GM21529 (cell line): ENCODE results near the gene TRAPPC6A.

Experiments used
- ATAC-seq: cut with Tn5 transposase; IDR thresholded peaks from one replicate; pipeline ENCODE4 v1.9.1; 2021; ENCODE audit not compliant: unreplicated experiment

The TRAPPC6A gene

DNA sequence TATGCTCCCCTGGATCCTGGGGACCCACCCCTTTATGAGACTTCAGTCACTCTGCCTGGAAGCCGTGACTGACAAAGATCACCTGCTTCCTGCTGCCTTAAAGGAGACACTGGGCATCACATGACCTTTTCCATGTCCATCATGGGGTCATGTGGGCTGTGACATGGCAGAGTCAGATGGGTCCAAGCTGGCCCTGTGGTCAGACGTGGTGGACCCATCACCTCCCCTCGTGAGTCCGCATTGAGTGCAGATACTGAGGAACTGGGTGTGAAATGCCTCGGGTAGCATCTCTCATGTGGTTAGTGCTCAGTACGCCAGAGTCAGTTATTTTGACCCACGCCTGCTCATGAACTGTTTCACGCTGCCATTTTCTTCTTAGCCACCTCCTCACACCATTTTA lies 44.4 kb downstream of the TRAPPC6A start:
- ATAC-seq = no peak

DNA sequence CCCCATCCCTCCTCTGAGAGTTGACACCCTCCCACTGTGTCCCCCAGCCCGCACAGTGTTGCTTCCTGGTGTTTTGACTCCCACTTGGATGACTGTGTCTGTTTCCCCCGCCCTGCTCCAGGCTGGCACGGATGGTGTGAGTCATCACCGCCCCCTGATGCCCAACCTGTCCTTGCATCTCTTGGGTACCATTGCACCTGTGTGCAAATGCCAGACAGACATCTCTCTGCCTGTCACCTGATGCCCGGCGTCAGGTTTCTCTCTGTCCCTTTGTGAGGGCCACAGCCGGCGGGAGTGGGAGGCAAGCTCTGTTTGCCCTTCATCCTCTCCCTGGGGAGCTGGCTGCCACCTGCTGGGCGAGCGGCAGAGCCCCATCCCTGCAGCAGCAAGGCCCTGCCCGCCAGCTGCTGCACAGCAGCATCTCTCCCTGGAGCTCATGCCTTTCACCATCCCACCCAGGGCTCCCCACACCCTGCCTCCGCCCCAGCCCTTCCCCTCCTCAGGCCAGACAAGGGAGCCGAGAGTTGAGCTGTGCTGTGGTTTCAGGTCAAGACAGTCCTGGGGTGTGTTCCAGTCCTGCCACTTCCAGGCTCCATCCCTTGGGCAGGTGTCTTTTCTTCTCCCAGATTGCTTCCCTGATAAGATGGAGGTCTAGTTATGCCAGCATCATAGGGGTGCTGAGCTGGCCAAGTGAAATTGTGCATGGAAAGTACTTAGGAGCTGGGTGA lies 47.0 kb downstream of the TRAPPC6A start:
- no peak for ATAC-seq

- no peak for ATAC-seq
These were observed 47.8 kb downstream of the TRAPPC6A start for GRCh38 chr19:45130236-45130635.

- ATAC-seq = no peak
These were observed 49.2 kb downstream of the TRAPPC6A start for GRCh38 chr19:45128806-45129205.

DNA sequence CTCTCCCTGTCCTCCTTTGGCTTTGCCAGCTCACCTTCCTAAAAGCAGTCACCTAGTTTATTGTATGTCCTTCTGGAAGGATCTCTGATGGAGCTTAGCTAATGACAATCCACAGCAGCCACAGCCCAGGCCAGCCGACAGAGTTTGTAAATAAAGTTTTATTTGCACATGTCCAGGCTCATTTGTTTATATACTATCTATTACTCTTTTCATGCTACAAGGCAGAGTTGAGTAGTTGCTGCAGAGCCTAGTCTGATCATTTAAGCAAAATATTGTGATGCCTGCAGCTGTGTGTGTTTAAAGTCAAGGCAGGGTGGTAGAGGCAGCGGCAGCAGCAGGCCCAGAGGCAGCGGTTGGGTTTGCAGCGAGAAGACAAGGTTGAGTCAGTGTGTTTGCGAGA lies 49.9 kb downstream of the TRAPPC6A start:
- no peak for ATAC-seq

DNA sequence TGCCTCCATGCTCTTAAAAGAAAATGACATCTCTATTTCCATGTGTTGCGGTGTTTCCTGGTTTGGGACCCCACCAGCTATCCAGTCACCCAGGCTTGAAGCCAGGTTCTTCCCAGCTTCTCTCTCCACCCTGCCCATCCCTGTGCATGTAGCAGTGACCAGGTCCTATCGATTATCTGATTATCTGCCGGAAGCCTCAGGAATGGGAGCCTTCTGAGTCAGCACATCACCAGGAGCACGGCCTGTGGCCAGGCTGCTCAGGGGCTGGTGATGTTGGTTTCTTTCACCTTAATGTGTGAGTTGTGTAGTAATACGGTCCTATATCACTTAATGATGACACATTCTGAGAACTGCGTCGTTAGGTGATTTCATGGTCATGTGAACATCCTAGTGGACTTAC lies 51.4 kb downstream of the TRAPPC6A start:
- ATAC-seq = no peak

- no peak for ATAC-seq
These were observed 52.0 kb downstream of the TRAPPC6A start for GRCh38 chr19:45125975-45126493.

DNA sequence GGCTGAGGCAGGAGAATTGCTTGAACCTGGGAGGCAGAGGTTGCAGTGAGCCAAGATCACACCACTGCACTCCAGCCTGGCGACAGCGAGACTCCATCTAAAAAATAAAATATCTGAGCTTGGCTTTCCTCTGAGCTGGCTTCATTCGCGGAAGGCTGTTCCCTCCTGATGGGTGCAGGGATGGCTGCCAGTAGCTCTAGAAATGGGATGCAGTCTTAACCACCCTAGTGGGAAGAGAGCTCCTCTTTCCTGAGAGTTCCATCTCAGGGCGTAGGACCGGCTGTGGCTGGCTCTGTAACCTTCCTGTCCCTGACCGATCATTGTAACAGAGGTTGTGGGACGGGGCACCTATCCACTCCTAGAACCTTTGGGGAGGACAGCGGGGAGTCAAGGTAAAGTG lies 52.7 kb downstream of the TRAPPC6A start:
- no peak for ATAC-seq

- no peak for ATAC-seq
These were observed 54.0 kb downstream of the TRAPPC6A start for GRCh38 chr19:45124021-45124420.

DNA sequence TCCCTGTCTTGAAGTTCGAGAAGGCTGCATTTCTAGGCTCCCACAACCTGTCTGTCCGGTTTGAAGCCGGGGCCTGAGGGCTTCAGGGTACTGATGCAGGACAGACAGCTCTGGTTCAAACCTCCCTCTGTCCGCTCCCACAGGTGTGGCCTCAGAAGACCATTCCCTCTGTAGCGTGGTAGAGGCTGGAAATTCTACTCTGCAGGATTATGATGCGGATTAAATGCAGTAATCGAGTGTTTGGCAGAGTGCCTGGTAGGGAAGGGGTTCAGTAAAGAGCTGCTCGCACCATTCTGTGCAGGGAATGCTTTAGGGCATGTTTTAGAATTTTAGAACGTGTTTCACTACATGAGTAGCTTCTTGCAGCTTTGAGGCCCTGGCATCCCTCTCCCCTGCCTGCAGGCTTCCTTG lies 54.6 kb downstream of the TRAPPC6A start:
- no peak for ATAC-seq

GRCh38 chr19:45122832-45123231 lies 55.2 kb downstream of the TRAPPC6A start:
- no peak for ATAC-seq

DNA sequence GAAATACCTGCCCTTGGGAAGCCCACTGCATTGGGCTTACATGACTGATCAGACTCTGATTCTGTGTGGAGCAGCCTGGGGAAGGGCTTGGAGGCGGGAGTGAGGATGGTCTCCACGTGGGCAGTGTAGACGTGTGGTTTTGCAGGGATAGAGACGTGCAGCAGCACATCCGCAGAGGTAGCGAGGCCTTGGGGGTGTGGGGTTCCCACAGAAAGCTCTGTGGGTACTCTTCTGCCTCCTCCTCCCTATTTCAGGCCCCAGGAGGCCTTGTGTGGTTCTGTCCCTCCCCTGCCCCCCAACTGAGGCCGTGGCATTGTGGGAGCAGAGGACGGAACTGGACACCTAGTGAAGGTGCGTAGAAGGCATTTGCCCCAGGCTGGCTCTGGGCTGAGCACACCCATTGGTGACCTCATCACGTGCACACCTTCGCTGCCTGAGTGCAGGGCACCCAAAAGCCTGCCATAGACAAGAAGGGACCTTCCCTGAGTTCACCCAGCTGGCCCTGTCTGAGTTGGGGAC lies 56.2 kb downstream of the TRAPPC6A start:
- ATAC-seq = no peak

- ATAC-seq = no peak
These were observed 58.5 kb downstream of the TRAPPC6A start for GRCh38 chr19:45119582-45119981.

- peak; percentile 48 for ATAC-seq
These were observed 59.3 kb downstream of the TRAPPC6A start for GRCh38 chr19:45118591-45119355.

GRCh38 chr19:45118106-45118505 lies 59.9 kb downstream of the TRAPPC6A start:
- ATAC-seq = peak; percentile 14

- ATAC-seq = peak; percentile 3
These were observed 60.4 kb downstream of the TRAPPC6A start for GRCh38 chr19:45117671-45118070.

DNA sequence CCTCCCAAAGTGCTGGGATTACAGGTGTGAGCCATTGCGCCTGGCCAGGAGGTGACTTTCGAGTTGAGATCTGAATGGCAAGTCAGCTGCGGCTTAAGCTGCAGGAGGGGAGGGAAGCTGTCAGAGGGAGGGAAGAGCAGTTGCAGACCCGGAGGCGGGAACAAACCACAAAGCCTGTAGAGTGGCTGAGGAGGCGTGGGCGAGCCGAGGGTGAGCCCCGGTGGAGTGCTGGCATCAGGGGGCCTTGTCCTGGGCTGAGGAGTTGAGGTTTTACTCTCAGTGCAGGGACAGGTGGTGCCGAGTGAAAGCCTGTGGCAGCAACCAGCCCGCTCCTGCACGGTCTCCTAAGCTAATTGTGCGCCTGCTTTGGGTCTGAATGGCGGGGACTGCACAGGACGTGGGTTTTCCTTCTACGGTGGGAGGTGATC lies 60.9 kb downstream of the TRAPPC6A start:
- peak; percentile 47 for ATAC-seq

- ATAC-seq = no peak
These were observed 62.0 kb downstream of the TRAPPC6A start for GRCh38 chr19:45115809-45116615.

DNA sequence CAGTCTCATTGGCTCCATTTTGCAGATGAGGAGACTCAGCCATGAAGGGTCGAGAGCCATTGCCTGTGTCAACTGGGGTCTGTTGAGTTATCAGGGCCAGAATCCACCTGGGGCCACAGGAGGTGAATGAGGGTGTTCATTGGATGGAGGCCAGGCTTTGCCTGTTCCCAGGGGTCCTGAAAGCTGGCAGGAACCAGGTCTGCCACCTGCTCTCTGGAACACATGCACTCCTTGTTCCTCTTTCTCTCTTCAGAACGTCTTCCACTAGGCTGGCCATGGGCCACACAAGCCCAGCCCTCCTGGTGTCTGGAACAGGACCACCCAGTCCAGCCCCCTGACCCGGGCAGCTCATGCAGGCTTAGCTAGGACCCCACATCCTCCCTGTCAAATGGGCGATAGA lies 63.9 kb downstream of the TRAPPC6A start:
- ATAC-seq = no peak

DNA sequence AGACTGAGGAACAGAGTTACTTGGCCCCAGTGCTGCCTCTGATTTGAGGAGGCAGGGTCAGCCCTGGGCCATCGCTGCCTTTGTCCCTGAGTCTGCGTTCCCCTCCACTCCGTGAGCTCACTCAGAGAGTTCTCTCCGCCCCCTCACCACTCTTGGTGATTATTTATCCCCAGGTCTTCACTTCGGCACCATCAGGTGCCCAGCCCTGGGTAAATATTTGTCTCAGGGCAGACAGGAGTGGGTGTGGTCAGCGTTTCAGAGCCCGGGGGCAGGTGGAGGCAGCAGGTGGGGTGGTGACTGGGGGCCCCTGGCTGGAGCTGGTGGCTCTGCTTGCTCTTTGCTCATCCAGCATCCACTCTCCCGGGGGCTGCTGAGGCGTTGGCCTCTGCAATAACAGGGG lies 64.4 kb downstream of the TRAPPC6A start:
- ATAC-seq = no peak
